Naive thymus-derived CD8-positive, alpha-beta T cell (primary cell): Measurements from ENCODE around the gene SETD2. TPM values are rescaled to one million over a fixed set of nuclear protein-coding genes. Genes with fewer than 3 reads are reported as not detected.

Experiments used
- ATAC-seq, 2 donors: fragments of 150-1000 bp; cut with Tn5 transposase in 1 of 2; sonication (Bioruptor Pico), chemical (Tn5 transposase) in 1 of 2; 1 replicate in 1 of 2; 2 replicates in 1 of 2; pipeline ENCODE4 v1.10.0; 2021; ENCODE audit warnings: mild to moderate bottlenecking in 2 of 2, moderate library complexity in 2 of 2
- POLR2A ChIA-PET: fragments of 350-600 bp; sonication (Branson Sonifier 250); formaldehyde crosslinking; loops from one replicate; lab custom pipeline; 2021; ENCODE audit warnings: antibody characterized with exemption; lab: Charles Lee
- DNase-seq, 10 donors: peaks; one replicate each; pipeline versions ENCODE4 v3.0.0 to v3.0.0-alpha.2; 2020 to 2022
- H3K27ac Mint-ChIP-seq, 10 donors: one replicate each; pipeline ENCODE4 v1.8.0; 2020 to 2022; ENCODE audit warnings: mild to moderate bottlenecking in 10 of 10, mixed read lengths in 10 of 10, moderate library complexity in 4 of 10, inconsistent platforms in 1 of 10
- H3K27me3 Mint-ChIP-seq, 5 donors: one replicate each; pipeline ENCODE4 v1.8.0; 2021 to 2022; ENCODE audit warnings: mixed read lengths in 5 of 5
- H3K36me3 Mint-ChIP-seq, 3 donors: one replicate each; pipeline ENCODE4 v1.8.0; 2020 to 2022; ENCODE audit warnings: mixed read lengths in 3 of 3, mild to moderate bottlenecking in 2 of 3, inconsistent platforms in 1 of 3
- H3K4me1 Mint-ChIP-seq, 4 donors: one replicate each; pipeline ENCODE4 v1.8.0; 2021 to 2022; ENCODE audit warnings: mixed read lengths in 4 of 4
- H3K4me3 Mint-ChIP-seq, 10 donors: one replicate each; pipeline ENCODE4 v1.8.0; 2020 to 2022; ENCODE audit warnings: mild to moderate bottlenecking in 10 of 10, mixed read lengths in 10 of 10, moderate library complexity in 6 of 10, inconsistent platforms in 1 of 10
- H3K9me3 Mint-ChIP-seq, 9 donors: one replicate each; pipeline ENCODE4 v1.8.0; 2020 to 2022; ENCODE audit warnings: mixed read lengths in 9 of 9, mild to moderate bottlenecking in 3 of 9, inconsistent platforms in 1 of 9, moderate library complexity in 1 of 9
- polyA plus RNA-seq, 3 donors: library from polyadenylated mRNA; unstranded; fragments of 300-500 nt; fragmentation: Illumina TruSeq; gene quantifications; one replicate each; pipeline ENCODE4 v1.2.3, GENCODE V29; 2021
- total RNA-seq, 8 experiments: library from RNA in 2 of 8; stranded (reverse) in 2 of 8; gene quantifications; one replicate each; pipeline ENCODE4 v1.2.3 and lab custom pipeline; 2021 to 2026

Gene SETD2
- total and polyA plus RNA-seq, 5 experiments from 2014 or later, result 11.8 to 85.0 (median 23.4) TPM

GRCh38 chr3:46990573-46991374 lies 173.1 kb downstream of the SETD2 start:
- no peaks in the 10 kb centered on the region for H3K9me3 Mint-ChIP-seq
- DNase-seq (no peak), ATAC-seq (no peak)
- no peak overlapping the region for H3K4me3 Mint-ChIP-seq
- H3K36me3 Mint-ChIP-seq, result no peaks in the 10 kb centered on the region
- H3K27me3 Mint-ChIP-seq, result no peaks in the 10 kb centered on the region
- POLR2A ChIA-PET, result interaction anchor here (0.7 to 3.6 kb wide), 3 partner anchors 11 to 15 kb away, joined by 3 to 23 read pairs (median 3); partner anchors contain the start of gene NBEAL2
- peak overlapping the region in 8 of 10 donors; percentile 23 to 84 (median 56) for H3K27ac Mint-ChIP-seq
- H3K4me1 Mint-ChIP-seq, result peaks cover 32 to 55% (median 48%) of the 10 kb centered on the region in 4 donors

GRCh38 chr3:46989146-46989810 lies 174.6 kb downstream of the SETD2 start:
- no peak for DNase-seq
- Mint-ChIP-seq H3K27me3 (no peaks in the 10 kb centered on the region), H3K27ac (peak overlapping the region in 9 of 10 donors; percentile 32 to 90 (median 63))

GRCh38 chr3:46988616-46989015 lies 175.3 kb downstream of the SETD2 start:
- Mint-ChIP-seq H3K27ac (peak overlapping the region in 9 of 10 donors; percentile 32 to 90 (median 69)), H3K9me3 (no peaks in the 10 kb centered on the region), H3K36me3 (no peaks in the 10 kb centered on the region), H3K4me3 (peak overlapping the region in 5 of 10 donors; percentile 13 to 58 (median 53)), H3K4me1 (peaks cover 39 to 74% (median 64%) of the 10 kb centered on the region in 4 donors), H3K27me3 (no peaks in the 10 kb centered on the region)
- no peak for DNase-seq
- POLR2A ChIA-PET, result interaction anchor here (0.7 to 3.6 kb wide), 2 partner anchors 9 to 20 kb away, joined by 3 to 23 read pairs; partner anchors contain the start of gene NBEAL2
- no peak for ATAC-seq

More at GRCh38 chr3:46989146-46989810, 174.6 kb downstream of the SETD2 start:
- Mint-ChIP-seq H3K4me1 (peaks cover 39 to 70% (median 61%) of the 10 kb centered on the region in 4 donors), H3K9me3 (no peaks in the 10 kb centered on the region), H3K36me3 (no peaks in the 10 kb centered on the region), H3K4me3 (peak overlapping the region in 3 of 10 donors; percentile 1 to 58 (median 58))
- POLR2A ChIA-PET, result interaction anchor here (0.7 to 3.6 kb wide), 3 partner anchors 10 to 20 kb away, joined by 3 to 23 read pairs (median 3); partner anchors contain the start of gene NBEAL2
- no peak for ATAC-seq

- no peaks in the 10 kb centered on the region for H3K9me3 Mint-ChIP-seq
- H3K4me3 Mint-ChIP-seq, result peak overlapping the region; percentile 53 to 81 (median 74)
- H3K36me3 Mint-ChIP-seq, result no peaks in the 10 kb centered on the region
- POLR2A ChIA-PET, result interaction anchor here (0.7 to 4.1 kb wide), 9 partner anchors 8 to 176 kb away, joined by 3 to 23 read pairs (median 4); partner anchors contain the start of genes CCDC12, NBEAL2 and SETD2
- peaks cover 39 to 77% (median 66%) of the 10 kb centered on the region in 4 donors for H3K4me1 Mint-ChIP-seq
- ATAC-seq (peak; percentile 96 to 99), DNase-seq (peak; percentile 72 to 92 (median 85))
- H3K27ac Mint-ChIP-seq, result peak overlapping the region; percentile 56 to 95 (median 85)
- H3K27me3 Mint-ChIP-seq, result no peaks in the 10 kb centered on the region
Observed at GRCh38 chr3:46987743-46988401, 176.0 kb downstream of the SETD2 start.

- H3K36me3 Mint-ChIP-seq, result no peaks in the 10 kb centered on the region
- H3K9me3 Mint-ChIP-seq, result no peaks in the 10 kb centered on the region
- peaks cover 43 to 82% (median 72%) of the 10 kb centered on the region in 4 donors for H3K4me1 Mint-ChIP-seq
- POLR2A ChIA-PET, result interaction anchor here (0.7 to 4.1 kb wide), 9 partner anchors 8 to 177 kb away, joined by 3 to 23 read pairs (median 4); partner anchors contain the start of genes CCDC12, NBEAL2 and SETD2
- ATAC-seq, result peak in 1 of 2 donors; percentile 1
- no peaks in the 10 kb centered on the region for H3K27me3 Mint-ChIP-seq
- H3K27ac Mint-ChIP-seq, result peak overlapping the region; percentile 56 to 95 (median 85)
- no peak for DNase-seq
- H3K4me3 Mint-ChIP-seq, result peak overlapping the region; percentile 53 to 81 (median 74)
Observed at GRCh38 chr3:46987319-46987742, 176.6 kb downstream of the SETD2 start.

GRCh38 chr3:46986782-46987310 lies 177.1 kb downstream of the SETD2 start:
- ATAC-seq, result no peak
- DNase-seq, result no peak
- no peaks in the 10 kb centered on the region for H3K9me3 Mint-ChIP-seq
- H3K4me3 Mint-ChIP-seq, result peak overlapping the region in 9 of 10 donors; percentile 53 to 81 (median 75)
- H3K4me1 Mint-ChIP-seq, result peaks cover 43 to 81% (median 74%) of the 10 kb centered on the region in 4 donors
- POLR2A ChIA-PET, result interaction anchor here (0.8 to 4.1 kb wide), 6 partner anchors 7 to 131 kb away, joined by 3 to 23 read pairs (median 4); partner anchors contain the start of genes CCDC12 and NBEAL2
- no peaks in the 10 kb centered on the region for H3K36me3 Mint-ChIP-seq
- H3K27me3 Mint-ChIP-seq, result no peaks in the 10 kb centered on the region
- peak overlapping the region; percentile 63 to 95 (median 84) for H3K27ac Mint-ChIP-seq

GRCh38 chr3:46986055-46986730 lies 177.7 kb downstream of the SETD2 start:
- Mint-ChIP-seq H3K4me1 (peaks cover 47 to 85% (median 80%) of the 10 kb centered on the region in 4 donors), H3K9me3 (no peaks in the 10 kb centered on the region), H3K27me3 (no peaks in the 10 kb centered on the region), H3K27ac (peak overlapping the region; percentile 63 to 91 (median 80)), H3K36me3 (no peaks in the 10 kb centered on the region), H3K4me3 (peak overlapping the region in 9 of 10 donors; percentile 20 to 81 (median 74))
- POLR2A ChIA-PET, result interaction anchor here (0.6 to 4.1 kb wide), 3 partner anchors 9 to 1196 kb away, joined by 3 to 23 read pairs (median 4); partner anchors contain the start of gene CCDC12
- no peak for ATAC-seq
- DNase-seq, result no peak

- DNase-seq, result no peak
- Mint-ChIP-seq H3K4me3 (peak overlapping the region in 3 of 10 donors; percentile 38 to 75 (median 58)), H3K36me3 (no peaks in the 10 kb centered on the region), H3K27ac (peak overlapping the region in 8 of 10 donors; percentile 7 to 90 (median 36)), H3K4me1 (peaks cover 47 to 90% (median 84%) of the 10 kb centered on the region in 4 donors), H3K27me3 (no peaks in the 10 kb centered on the region), H3K9me3 (no peaks in the 10 kb centered on the region)
- ATAC-seq, result no peak
- POLR2A ChIA-PET, result interaction anchor here (4.1 kb wide), 1 partner anchor 9 kb away, joined by 23 read pairs; the partner anchor contains the start of gene CCDC12
Observed at GRCh38 chr3:46985588-46985987, 178.3 kb downstream of the SETD2 start.

GRCh38 chr3:46984591-46985459 lies 179.1 kb downstream of the SETD2 start:
- Mint-ChIP-seq H3K4me1 (peaks cover 42 to 89% (median 79%) of the 10 kb centered on the region in 4 donors), H3K27ac (peak overlapping the region in 8 of 10 donors; percentile 5 to 86 (median 62)), H3K9me3 (no peaks in the 10 kb centered on the region), H3K27me3 (no peaks in the 10 kb centered on the region), H3K36me3 (no peaks in the 10 kb centered on the region), H3K4me3 (peak overlapping the region in 4 of 10 donors; percentile 15 to 51 (median 31))
- DNase-seq, result no peak
- ATAC-seq, result no peak
- POLR2A ChIA-PET, result interaction anchor here (4.1 kb wide), 1 partner anchor 8 kb away, joined by 23 read pairs; the partner anchor contains the start of gene CCDC12

- peaks cover 39 to 85% (median 72%) of the 10 kb centered on the region in 4 donors for H3K4me1 Mint-ChIP-seq
- no peaks in the 10 kb centered on the region for H3K36me3 Mint-ChIP-seq
- no peaks in the 10 kb centered on the region for H3K9me3 Mint-ChIP-seq
- POLR2A ChIA-PET, result interaction anchor here (0.8 to 3.0 kb wide), 2 partner anchors 15 to 27 kb away, joined by 3 to 9 read pairs; no protein-coding TSS in a partner anchor
- DNase-seq, result no peak
- peak overlapping the region in 6 of 10 donors; percentile 7 to 80 (median 61) for H3K27ac Mint-ChIP-seq
- no peaks in the 10 kb centered on the region for H3K27me3 Mint-ChIP-seq
- H3K4me3 Mint-ChIP-seq, result peak overlapping the region in 2 of 10 donors; percentile 30 to 34
- ATAC-seq, result no peak
Observed at GRCh38 chr3:46982546-46982945, 181.4 kb downstream of the SETD2 start.
